ENCODE data around the gene TMEM63A.

The TMEM63A gene

GRCh38 chr1:225883616-225884265, 1.6 kb upstream of the TMEM63A start:
- DNase-seq: no peak

- no peak for DNase-seq
Observed at GRCh38 chr1:225882694-225883615, 775 bp upstream of the TMEM63A start.

GRCh38 chr1:225881081-225881958, 860 bp downstream of the TMEM63A start:
- DNase-seq: no peak

- no peak for DNase-seq
Observed at GRCh38 chr1:225880636-225881035, 1.5 kb downstream of the TMEM63A start.

- DNase-seq: peak; percentile 26
Observed at GRCh38 chr1:225880222-225880588, 2.0 kb downstream of the TMEM63A start.

GRCh38 chr1:225879521-225880221, 2.5 kb downstream of the TMEM63A start:
- DNase-seq: peak; percentile 31

- no peak for DNase-seq
Observed at GRCh38 chr1:225878282-225878681, 3.9 kb downstream of the TMEM63A start.

GRCh38 chr1:225877580-225877979, 4.6 kb downstream of the TMEM63A start:
- no peak for DNase-seq

- no peak for DNase-seq
Observed at GRCh38 chr1:225876900-225877510, 5.2 kb downstream of the TMEM63A start.

- DNase-seq: no peak
Observed at GRCh38 chr1:225875044-225875815, 7.0 kb downstream of the TMEM63A start.

- no peak for DNase-seq
Observed at GRCh38 chr1:225874431-225874830, 7.7 kb downstream of the TMEM63A start.

GRCh38 chr1:225873281-225873850, 8.8 kb downstream of the TMEM63A start:
- DNase-seq: no peak

- DNase-seq: no peak
Observed at GRCh38 chr1:225872075-225872430, 10.1 kb downstream of the TMEM63A start.

- DNase-seq: no peak
Observed at GRCh38 chr1:225871359-225872074, 10.7 kb downstream of the TMEM63A start.

GRCh38 chr1:225870911-225871310, 11.3 kb downstream of the TMEM63A start:
- DNase-seq: no peak

GRCh38 chr1:225868631-225869330, 13.4 kb downstream of the TMEM63A start:
- DNase-seq: no peak

GRCh38 chr1:225866981-225867380, 15.2 kb downstream of the TMEM63A start:
- DNase-seq: no peak

- no peak for DNase-seq
Observed at GRCh38 chr1:225866061-225866837, 15.9 kb downstream of the TMEM63A start.

GRCh38 chr1:225865514-225865913, 16.7 kb downstream of the TMEM63A start:
- no peak for DNase-seq

Measured in NCI-H510A (cell line).